Glutamatergic neuron (in vitro differentiated cells): ENCODE results near the gene C1GALT1C1L. TPM values are rescaled to one million over a fixed set of nuclear protein-coding genes. Genes with fewer than 3 reads are reported as not detected.
"Not testable (repeated sequence)": the region's sequence is repeated elsewhere in the genome, so short reads cannot be mapped to it uniquely, and the experiment has no call there.

Source experiments
- DNase-seq: peaks from one replicate; pipeline ENCODE4 v3.0.0; 2022
- H3K27ac Mint-ChIP-seq: one replicate; pipeline ENCODE4 v1.8.0; 2020; ENCODE audit warnings: mild to moderate bottlenecking, mixed read lengths, inconsistent platforms; ENCODE audit not compliant: unreplicated experiment
- H3K27me3 Mint-ChIP-seq: one replicate; pipeline ENCODE4 v1.8.0; 2020; ENCODE audit warnings: mild to moderate bottlenecking, moderate library complexity, mixed read lengths, inconsistent platforms; ENCODE audit not compliant: unreplicated experiment
- H3K36me3 Mint-ChIP-seq: one replicate; pipeline ENCODE4 v1.8.0; 2020; ENCODE audit warnings: mild to moderate bottlenecking, mixed read lengths, inconsistent platforms; ENCODE audit not compliant: unreplicated experiment
- H3K4me1 Mint-ChIP-seq: one replicate; pipeline ENCODE4 v1.8.0; 2020; ENCODE audit warnings: mild to moderate bottlenecking, low read depth, mixed read lengths, inconsistent platforms; ENCODE audit not compliant: unreplicated experiment
- H3K4me3 Mint-ChIP-seq: one replicate; pipeline ENCODE4 v1.8.0; 2020; ENCODE audit warnings: mild to moderate bottlenecking, mixed read lengths, inconsistent platforms; ENCODE audit not compliant: unreplicated experiment
- H3K9me3 Mint-ChIP-seq: one replicate; pipeline ENCODE4 v1.8.0; 2020; ENCODE audit warnings: mild to moderate bottlenecking, moderate library complexity, mixed read lengths, inconsistent platforms; ENCODE audit not compliant: unreplicated experiment
- CTCF ChIP-seq: fragments of 200-600 bp; sonication (generic); IDR thresholded peaks from one replicate; pipeline ENCODE4 v1.5.0; 2021; ENCODE audit not compliant: partially characterized antibody, unreplicated experiment
- total RNA-seq: library from RNA; stranded (reverse); fragmentation: NEBNext Ultra II Directional; extraction: Animal tissue kit (Norgen Biotek cat#: 25700); gene quantifications from one replicate; pipeline ENCODE4 v1.2.1, GENCODE V29; 2021; ENCODE audit not compliant: unreplicated experiment

Gene C1GALT1C1L
- total RNA-seq, 1 donor from 2014 or later = 0.49 TPM

DNA sequence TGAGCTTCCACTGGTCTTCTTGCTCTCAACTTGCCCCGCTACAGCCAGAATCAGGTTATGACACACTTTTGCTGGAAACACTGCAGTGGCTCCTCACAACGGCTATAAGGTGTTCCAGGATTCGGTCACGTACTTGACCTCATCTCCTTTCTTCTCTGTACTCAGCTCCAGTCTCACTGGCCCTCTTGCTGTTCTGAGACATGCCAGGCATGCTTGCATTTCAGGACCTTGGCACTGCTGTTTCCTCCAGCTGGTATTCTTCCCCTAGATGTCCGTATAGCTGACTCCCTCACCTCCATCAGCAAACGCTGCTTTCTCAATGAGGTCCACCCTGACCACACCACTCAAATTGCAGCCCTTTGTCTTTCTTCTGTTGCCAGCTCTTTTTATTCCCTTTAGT, 31.9 kb upstream of the C1GALT1C1L start:
- H3K9me3 Mint-ChIP-seq = no peaks in the 10 kb centered on the region
- no peak for TF ChIP-seq CTCF
- H3K4me1 Mint-ChIP-seq = no peaks in the 10 kb centered on the region
- H3K36me3 Mint-ChIP-seq = no peaks in the 10 kb centered on the region
- H3K4me3 Mint-ChIP-seq = no peak overlapping the region
- no peak for DNase-seq
- H3K27ac Mint-ChIP-seq = no peak overlapping the region
- H3K27me3 Mint-ChIP-seq = no peaks in the 10 kb centered on the region

GRCh38 chr2:43707255-43708015, 31.2 kb upstream of the C1GALT1C1L start:
- TF ChIP-seq CTCF = no peak
- no peak overlapping the region for H3K4me3 Mint-ChIP-seq
- no peaks in the 10 kb centered on the region for H3K36me3 Mint-ChIP-seq
- H3K4me1 Mint-ChIP-seq = no peaks in the 10 kb centered on the region
- DNase-seq = no peak
- H3K27me3 Mint-ChIP-seq = no peaks in the 10 kb centered on the region
- no peaks in the 10 kb centered on the region for H3K9me3 Mint-ChIP-seq
- no peak overlapping the region for H3K27ac Mint-ChIP-seq

DNA sequence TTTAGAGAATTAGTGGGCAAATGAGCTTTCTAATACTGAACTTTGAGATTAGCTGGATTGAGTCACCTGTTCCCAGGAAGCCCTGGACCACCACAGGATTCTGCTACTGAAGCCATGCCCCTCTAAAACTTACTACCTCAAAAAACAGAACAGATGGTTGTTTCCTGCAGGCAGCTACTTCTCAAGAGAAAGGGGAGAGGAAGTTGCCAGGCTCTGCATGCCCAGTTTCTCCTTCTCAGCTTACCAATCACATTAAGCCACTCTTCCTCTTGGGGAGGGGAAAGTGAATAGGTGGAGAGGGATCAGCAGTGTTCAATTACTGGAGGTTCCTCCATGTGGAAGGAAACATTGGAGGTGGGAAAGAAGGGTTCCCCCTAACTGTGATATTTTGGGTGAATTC, 24.9 kb upstream of the C1GALT1C1L start:
- H3K4me3 Mint-ChIP-seq = no peak overlapping the region
- H3K27me3 Mint-ChIP-seq = no peaks in the 10 kb centered on the region
- H3K4me1 Mint-ChIP-seq = no peaks in the 10 kb centered on the region
- H3K9me3 Mint-ChIP-seq = no peaks in the 10 kb centered on the region
- no peak for DNase-seq
- no peak overlapping the region for H3K27ac Mint-ChIP-seq
- no peaks in the 10 kb centered on the region for H3K36me3 Mint-ChIP-seq
- no peak for TF ChIP-seq CTCF

GRCh38 chr2:43699761-43700160, 23.5 kb upstream of the C1GALT1C1L start:
- no peak for DNase-seq
- Mint-ChIP-seq H3K4me1 (no peaks in the 10 kb centered on the region), H3K9me3 (no peaks in the 10 kb centered on the region), H3K27me3 (no peaks in the 10 kb centered on the region), H3K36me3 (no peaks in the 10 kb centered on the region), H3K27ac (no peak overlapping the region), H3K4me3 (no peak overlapping the region)
- TF ChIP-seq CTCF = no peak

DNA sequence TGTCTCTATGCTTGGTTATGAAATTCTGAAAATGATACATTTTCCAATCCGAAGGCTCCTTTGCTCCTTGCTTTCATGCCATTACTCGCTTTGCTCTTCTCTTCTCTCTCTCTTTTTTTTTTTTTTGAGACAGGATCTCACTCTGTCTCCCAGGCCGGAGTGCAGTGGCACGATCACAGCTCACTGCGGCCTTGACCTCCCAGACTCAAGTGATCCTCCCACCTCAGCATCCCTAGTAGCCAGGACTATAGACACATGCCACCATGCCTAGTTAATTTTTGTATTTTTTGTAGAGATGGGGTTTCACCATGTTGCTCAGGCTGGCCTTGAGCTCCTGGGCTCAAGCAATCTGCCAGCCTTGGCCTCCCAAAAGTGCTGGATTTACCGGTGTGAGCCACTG, 21.9 kb upstream of the C1GALT1C1L start:
- H3K27me3 Mint-ChIP-seq, H3K4me1 Mint-ChIP-seq, H3K4me3 Mint-ChIP-seq, H3K27ac Mint-ChIP-seq, H3K36me3 Mint-ChIP-seq, DNase-seq, H3K9me3 Mint-ChIP-seq: not testable (repeated sequence)
